Neural cell (in vitro differentiated cells): ENCODE data around the gene PTPRD. TPM values are rescaled to one million over a fixed set of nuclear protein-coding genes. Genes with fewer than 3 reads are reported as not detected.

Experiments used
- H2AFZ ChIP-seq: fragments of 200-600, 300-800 bp; sonication (generic), shearing (Covaris generic); 2 replicates; pipeline ENCODE4 v1.6.0; 2014; ENCODE audit warnings: low read depth, mild to moderate bottlenecking, antibody characterized with exemption, low read length, moderate library complexity
- H3F3A ChIP-seq: fragments of 200-600 bp; shearing (Covaris generic); 2 replicates; pipeline ENCODE4 v1.6.1; 2016; ENCODE audit warnings: mild to moderate bottlenecking, moderate library complexity, mixed read lengths, antibody characterized with exemption, low read length; ENCODE audit not compliant: insufficient read depth, poor library complexity, severe bottlenecking
- H3K27ac ChIP-seq: fragments of 200-600, 300-800 bp; sonication (generic), shearing (Covaris generic); 2 replicates; pipeline ENCODE4 v1.5.1; 2014; ENCODE audit warnings: mild to moderate bottlenecking, low read length, moderate library complexity
- H3K27me3 ChIP-seq: fragments of 300-800, 200-600 bp; sonication (generic), shearing (Covaris generic); 2 replicates; pipeline ENCODE4 v1.6.0; 2014; ENCODE audit warnings: mild to moderate bottlenecking, low read depth, low read length, moderate library complexity; ENCODE audit not compliant: insufficient read depth
- H3K36me3 ChIP-seq: fragments of 300-800, 200-600 bp; sonication (generic), shearing (Covaris generic); 2 replicates; pipeline ENCODE4 v1.5.1; 2014; ENCODE audit warnings: mild to moderate bottlenecking, antibody characterized with exemption, low read length, moderate library complexity; ENCODE audit not compliant: insufficient read depth
- H3K4me2 ChIP-seq: fragments of 300-800, 200-600 bp; sonication (generic), shearing (Covaris generic); 2 replicates; pipeline ENCODE4 v1.6.0; 2014; ENCODE audit warnings: mild to moderate bottlenecking, low read length
- H3K4me3 ChIP-seq: fragments of 300-800, 200-600 bp; sonication (generic), shearing (Covaris generic); 2 replicates; pipeline ENCODE4 v1.5.1; 2014; ENCODE audit warnings: mild to moderate bottlenecking, low read length, moderate library complexity
- H3K79me2 ChIP-seq: fragments of 200-600 bp; shearing (Covaris generic); replicated peaks from 2 replicates; pipeline ENCODE4 v1.6.0; 2014; ENCODE audit warnings: mild to moderate bottlenecking, low read length, moderate library complexity; ENCODE audit not compliant: insufficient read depth
- H3K9ac ChIP-seq: fragments of 300-800, 200-600 bp; sonication (generic), shearing (Covaris generic); 2 replicates; pipeline ENCODE4 v1.6.1; 2016; ENCODE audit warnings: mild to moderate bottlenecking, low read length, mixed read lengths
- H3K9me2 ChIP-seq: fragments of 200-600 bp; shearing (Covaris generic); 2 replicates; pipeline ENCODE4 v1.6.1; 2016; ENCODE audit warnings: mild to moderate bottlenecking, low read length, mixed read lengths; ENCODE audit not compliant: insufficient read depth
- H3K9me3 ChIP-seq: fragments of 200-600, 300-800 bp; sonication (generic), shearing (Covaris generic); 2 replicates; pipeline ENCODE4 v1.6.1; 2016; ENCODE audit warnings: mild to moderate bottlenecking, mixed run types, low read length, moderate library complexity, mixed read lengths
- H4K20me1 ChIP-seq: fragments of 200-600 bp; shearing (Covaris generic); 2 replicates; pipeline ENCODE4 v1.6.1; 2016; ENCODE audit warnings: mild to moderate bottlenecking, mixed run types; ENCODE audit not compliant: insufficient read depth
- EP300 ChIP-seq: fragments of 450-650 bp; conservative IDR thresholded peaks from 2 replicates; pipeline ENCODE4 v1.6.1; 2014; ENCODE audit warnings: antibody characterized with exemption, mild to moderate bottlenecking, moderate library complexity; ENCODE audit not compliant: poor library complexity, severe bottlenecking
- EZH2 ChIP-seq: fragments of 200-600, 300-800 bp; shearing (Covaris generic), sonication (generic); IDR thresholded peaks from 2 replicates; pipeline ENCODE4 v1.6.1; 2014; ENCODE audit warnings: antibody characterized with exemption, low read length, borderline replicate concordance, mild to moderate bottlenecking; ENCODE audit not compliant: insufficient read depth, poor library complexity, severe bottlenecking
- MXI1 ChIP-seq: fragments of 450-650 bp; conservative IDR thresholded peaks from 2 replicates; pipeline ENCODE4 v1.6.1; 2014; ENCODE audit warnings: antibody characterized with exemption, mild to moderate bottlenecking; ENCODE audit not compliant: poor library complexity, severe bottlenecking
- POLR2AphosphoS5 ChIP-seq: IDR thresholded peaks from 2 replicates; pipeline ENCODE4 v1.6.1; 2012
- RAD21 ChIP-seq: fragments of 450-650 bp; conservative IDR thresholded peaks from 2 replicates; pipeline ENCODE4 v1.6.1; 2014; ENCODE audit warnings: antibody characterized with exemption, mild to moderate bottlenecking, moderate library complexity
- SMC3 ChIP-seq: fragments of 450-650 bp; conservative IDR thresholded peaks from 2 replicates; pipeline ENCODE4 v1.6.1; 2014; ENCODE audit warnings: antibody characterized with exemption, mild to moderate bottlenecking, moderate library complexity; ENCODE audit not compliant: poor library complexity
- TAF1 ChIP-seq: IDR thresholded peaks from 2 replicates; pipeline ENCODE4 v1.6.1; 2012; ENCODE audit warnings: low read depth
- polyA plus RNA-seq: library from polyadenylated mRNA; depleted of rRNA; stranded (reverse); fragments of >200 nt; gene quantifications from 2 replicates; pipeline ENCODE4 v1.2.3, GENCODE V29; 2014
- TF ChIP-seq, protein P1 (sequence below): fragments of 450-650 bp; IDR thresholded peaks from 2 replicates; pipeline ENCODE4 v1.5.1; 2014; ENCODE audit warnings: antibody characterized with exemption, mild to moderate bottlenecking, moderate library complexity; ENCODE audit not compliant: poor library complexity, severe bottlenecking
- TF ChIP-seq, protein P2 (sequence below): IDR thresholded peaks from 2 replicates; pipeline ENCODE4 v1.6.1; 2012; ENCODE audit warnings: borderline replicate concordance

The PTPRD gene
- polyA plus RNA-seq, 1 donor from 2014 or later = 143 TPM

GRCh38 chr9:8567963-8568579 is 2044.7 kb downstream of the PTPRD start:
- H3K27me3 ChIP-seq = no peaks in the 10 kb centered on the region
- H3K9me2 ChIP-seq = no peaks in the 10 kb centered on the region
- H3K9ac ChIP-seq = peak overlapping the region; percentile 24
- H3K4me3 ChIP-seq = peak overlapping the region; percentile 18
- no peak overlapping the region for H2AFZ ChIP-seq
- H3K36me3 ChIP-seq = no peaks in the 10 kb centered on the region
- H3F3A ChIP-seq = peaks cover 3% of the 10 kb centered on the region
- TF ChIP-seq, protein P1, sequence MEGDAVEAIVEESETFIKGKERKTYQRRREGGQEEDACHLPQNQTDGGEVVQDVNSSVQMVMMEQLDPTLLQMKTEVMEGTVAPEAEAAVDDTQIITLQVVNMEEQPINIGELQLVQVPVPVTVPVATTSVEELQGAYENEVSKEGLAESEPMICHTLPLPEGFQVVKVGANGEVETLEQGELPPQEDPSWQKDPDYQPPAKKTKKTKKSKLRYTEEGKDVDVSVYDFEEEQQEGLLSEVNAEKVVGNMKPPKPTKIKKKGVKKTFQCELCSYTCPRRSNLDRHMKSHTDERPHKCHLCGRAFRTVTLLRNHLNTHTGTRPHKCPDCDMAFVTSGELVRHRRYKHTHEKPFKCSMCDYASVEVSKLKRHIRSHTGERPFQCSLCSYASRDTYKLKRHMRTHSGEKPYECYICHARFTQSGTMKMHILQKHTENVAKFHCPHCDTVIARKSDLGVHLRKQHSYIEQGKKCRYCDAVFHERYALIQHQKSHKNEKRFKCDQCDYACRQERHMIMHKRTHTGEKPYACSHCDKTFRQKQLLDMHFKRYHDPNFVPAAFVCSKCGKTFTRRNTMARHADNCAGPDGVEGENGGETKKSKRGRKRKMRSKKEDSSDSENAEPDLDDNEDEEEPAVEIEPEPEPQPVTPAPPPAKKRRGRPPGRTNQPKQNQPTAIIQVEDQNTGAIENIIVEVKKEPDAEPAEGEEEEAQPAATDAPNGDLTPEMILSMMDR = no peak
- TF ChIP-seq RAD21 (peak; percentile 24), POLR2AphosphoS5 (peak; percentile 72), TAF1 (no peak), SMC3 (no peak), MXI1 (no peak), EZH2 (no peak), EP300 (peak; percentile 93)
- TF ChIP-seq, protein P2, sequence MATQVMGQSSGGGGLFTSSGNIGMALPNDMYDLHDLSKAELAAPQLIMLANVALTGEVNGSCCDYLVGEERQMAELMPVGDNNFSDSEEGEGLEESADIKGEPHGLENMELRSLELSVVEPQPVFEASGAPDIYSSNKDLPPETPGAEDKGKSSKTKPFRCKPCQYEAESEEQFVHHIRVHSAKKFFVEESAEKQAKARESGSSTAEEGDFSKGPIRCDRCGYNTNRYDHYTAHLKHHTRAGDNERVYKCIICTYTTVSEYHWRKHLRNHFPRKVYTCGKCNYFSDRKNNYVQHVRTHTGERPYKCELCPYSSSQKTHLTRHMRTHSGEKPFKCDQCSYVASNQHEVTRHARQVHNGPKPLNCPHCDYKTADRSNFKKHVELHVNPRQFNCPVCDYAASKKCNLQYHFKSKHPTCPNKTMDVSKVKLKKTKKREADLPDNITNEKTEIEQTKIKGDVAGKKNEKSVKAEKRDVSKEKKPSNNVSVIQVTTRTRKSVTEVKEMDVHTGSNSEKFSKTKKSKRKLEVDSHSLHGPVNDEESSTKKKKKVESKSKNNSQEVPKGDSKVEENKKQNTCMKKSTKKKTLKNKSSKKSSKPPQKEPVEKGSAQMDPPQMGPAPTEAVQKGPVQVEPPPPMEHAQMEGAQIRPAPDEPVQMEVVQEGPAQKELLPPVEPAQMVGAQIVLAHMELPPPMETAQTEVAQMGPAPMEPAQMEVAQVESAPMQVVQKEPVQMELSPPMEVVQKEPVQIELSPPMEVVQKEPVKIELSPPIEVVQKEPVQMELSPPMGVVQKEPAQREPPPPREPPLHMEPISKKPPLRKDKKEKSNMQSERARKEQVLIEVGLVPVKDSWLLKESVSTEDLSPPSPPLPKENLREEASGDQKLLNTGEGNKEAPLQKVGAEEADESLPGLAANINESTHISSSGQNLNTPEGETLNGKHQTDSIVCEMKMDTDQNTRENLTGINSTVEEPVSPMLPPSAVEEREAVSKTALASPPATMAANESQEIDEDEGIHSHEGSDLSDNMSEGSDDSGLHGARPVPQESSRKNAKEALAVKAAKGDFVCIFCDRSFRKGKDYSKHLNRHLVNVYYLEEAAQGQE = no peak
- peak overlapping the region; percentile 83 for H3K27ac ChIP-seq
- no peaks in the 10 kb centered on the region for H3K9me3 ChIP-seq
- peaks cover 11% of the 10 kb centered on the region for H3K79me2 ChIP-seq
- H3K4me2 ChIP-seq = peak overlapping the region; percentile 36
- no peaks in the 10 kb centered on the region for H4K20me1 ChIP-seq

DNA sequence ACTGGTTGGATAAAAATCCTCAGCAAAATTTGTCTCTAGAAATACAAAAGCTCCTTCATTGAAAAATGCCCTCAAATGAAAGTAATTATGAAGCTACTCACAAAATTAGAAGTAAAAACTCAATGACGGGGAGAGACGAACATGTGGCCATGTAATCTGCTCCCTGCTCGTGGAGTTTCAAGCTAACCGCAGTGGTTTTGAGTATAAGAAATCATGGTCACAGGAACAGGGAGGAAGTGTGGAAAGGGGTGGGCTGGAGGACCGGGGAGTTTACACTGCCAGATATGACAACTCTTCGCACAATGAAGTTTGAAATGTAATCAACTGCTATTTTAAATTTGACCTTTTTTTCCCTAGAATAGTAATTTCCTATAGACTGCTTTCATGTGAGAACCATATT is 2047.8 kb downstream of the PTPRD start:
- TF ChIP-seq EZH2 (no peak), EP300 (no peak), TAF1 (no peak), RAD21 (no peak), POLR2AphosphoS5 (no peak), SMC3 (no peak), MXI1 (no peak)
- TF ChIP-seq, protein P1 = no peak
- Histone ChIP-seq H3K4me2 (no peak overlapping the region), H3K27me3 (no peaks in the 10 kb centered on the region), H4K20me1 (no peaks in the 10 kb centered on the region), H3K9ac (no peak overlapping the region), H3K36me3 (no peaks in the 10 kb centered on the region), H3K4me3 (no peak overlapping the region), H3K9me2 (no peaks in the 10 kb centered on the region), H3K9me3 (no peaks in the 10 kb centered on the region), H3F3A (no peaks in the 10 kb centered on the region), H3K27ac (no peak overlapping the region), H2AFZ (no peak overlapping the region), H3K79me2 (peaks cover 10% of the 10 kb centered on the region)
